Stimulated activated naive CD8-positive, alpha-beta T cell treated with anti-CD3 and anti-CD28 coated beads, Interleukin-15, amount 100 ng/mL, for 72 hours (primary cell): ENCODE results near the gene ZBTB3.
A peak's percentile ranks its signal among the peaks of the same experiment; 100 is the strongest.

ENCODE experiments used
- ATAC-seq: fragments of 150-1000 bp; cut with Tn5 transposase; 2 replicates; pipeline ENCODE4 v1.10.0; 2021; ENCODE audit warnings: mild to moderate bottlenecking, moderate library complexity
- DNase-seq, 2 donors: peaks; one replicate each; pipeline ENCODE4 v3.0.0; 2021 to 2022
- H3K27ac Mint-ChIP-seq, 2 donors: one replicate each; pipeline ENCODE4 v1.8.0; 2022; ENCODE audit warnings: mild to moderate bottlenecking in 2 of 2, mixed read lengths in 2 of 2, moderate library complexity in 2 of 2
- H3K27me3 Mint-ChIP-seq: one replicate; pipeline ENCODE4 v1.8.0; 2022; ENCODE audit warnings: mixed read lengths
- H3K4me1 Mint-ChIP-seq: one replicate; pipeline ENCODE4 v1.8.0; 2022; ENCODE audit warnings: mild to moderate bottlenecking, mixed read lengths
- H3K4me3 Mint-ChIP-seq, 2 donors: one replicate each; pipeline ENCODE4 v1.8.0; 2022; ENCODE audit warnings: mild to moderate bottlenecking in 2 of 2, mixed read lengths in 2 of 2, moderate library complexity in 1 of 2
- H3K9me3 Mint-ChIP-seq, 2 donors: one replicate each; pipeline ENCODE4 v1.8.0; 2022; ENCODE audit warnings: mixed read lengths in 2 of 2

Gene ZBTB3

GRCh38 chr11:62753736-62754603 lies at the start of gene ZBTB3:
TSS of gene ZBTB3 (minus strand) at chr11:62754160. CDS start at chr11:62753664, 496 bp downstream.
- peak; percentile 98 for ATAC-seq
- H3K4me1 Mint-ChIP-seq = peaks cover 31% of the 10 kb centered on the region

DNA sequence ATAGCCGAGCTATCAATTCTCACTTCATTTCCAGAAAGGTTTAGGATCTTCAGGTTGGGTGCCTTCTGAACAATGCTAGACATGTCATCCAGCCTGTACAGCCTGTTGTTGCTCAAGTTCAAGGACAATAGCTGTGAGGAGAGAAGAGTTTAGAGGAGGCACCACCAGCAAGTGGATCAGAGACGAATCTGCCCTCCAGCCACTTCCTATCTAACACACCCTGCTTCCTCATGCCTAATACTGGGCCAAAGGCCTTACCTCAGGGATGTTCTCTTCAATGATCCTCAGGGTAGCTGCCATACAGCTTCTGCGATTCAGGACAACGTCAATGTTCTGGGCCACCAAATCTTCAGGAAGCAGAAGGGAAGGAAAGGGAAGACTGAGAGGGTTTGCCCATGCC lies 47.1 kb upstream of the ZBTB3 start:
- Mint-ChIP-seq H3K9me3 (no peaks in the 10 kb centered on the region), H3K4me3 (no peak overlapping the region), H3K4me1 (peaks cover 59% of the 10 kb centered on the region), H3K27me3 (no peaks in the 10 kb centered on the region), H3K27ac (peak overlapping the region in 1 of 2 donors; percentile 19)
- DNase-seq (no peak), ATAC-seq (no peak)

More at GRCh38 chr11:62753736-62754603, at the start of gene ZBTB3:
- H3K9me3 Mint-ChIP-seq = no peaks in the 10 kb centered on the region
- H3K27me3 Mint-ChIP-seq = no peaks in the 10 kb centered on the region
- peak within 1 kb of the TSS; percentile 99 for H3K4me3 Mint-ChIP-seq
- DNase-seq = peak; percentile 94 to 98
- peak within 1 kb of the TSS; percentile 98 for H3K27ac Mint-ChIP-seq

DNA sequence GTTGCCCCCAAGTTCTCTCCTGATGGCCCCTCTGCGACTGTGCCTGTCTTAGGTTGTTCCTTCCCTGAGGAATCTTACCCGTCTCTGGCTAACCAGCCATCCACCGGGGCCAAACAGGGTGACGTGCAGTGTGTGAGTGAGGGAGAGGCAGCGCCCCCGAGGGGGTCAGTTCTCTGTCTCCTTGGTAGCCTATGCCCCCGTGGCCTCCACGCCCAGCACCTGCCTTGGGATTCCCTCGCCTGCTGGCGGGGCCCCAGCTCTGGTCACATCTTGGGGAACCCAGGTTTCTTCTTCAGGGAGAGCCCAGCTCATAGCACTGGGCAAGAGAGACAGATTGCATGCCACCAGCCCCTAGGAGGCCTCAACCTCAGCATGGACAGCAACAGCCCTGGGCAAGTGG lies 45.5 kb upstream of the ZBTB3 start:
- ATAC-seq = peak; percentile 44
- Mint-ChIP-seq H3K27ac (peak overlapping the region; percentile 76 to 93), H3K4me1 (peaks cover 54% of the 10 kb centered on the region), H3K4me3 (no peak overlapping the region), H3K27me3 (no peaks in the 10 kb centered on the region), H3K9me3 (no peaks in the 10 kb centered on the region)
- DNase-seq = no peak

DNA sequence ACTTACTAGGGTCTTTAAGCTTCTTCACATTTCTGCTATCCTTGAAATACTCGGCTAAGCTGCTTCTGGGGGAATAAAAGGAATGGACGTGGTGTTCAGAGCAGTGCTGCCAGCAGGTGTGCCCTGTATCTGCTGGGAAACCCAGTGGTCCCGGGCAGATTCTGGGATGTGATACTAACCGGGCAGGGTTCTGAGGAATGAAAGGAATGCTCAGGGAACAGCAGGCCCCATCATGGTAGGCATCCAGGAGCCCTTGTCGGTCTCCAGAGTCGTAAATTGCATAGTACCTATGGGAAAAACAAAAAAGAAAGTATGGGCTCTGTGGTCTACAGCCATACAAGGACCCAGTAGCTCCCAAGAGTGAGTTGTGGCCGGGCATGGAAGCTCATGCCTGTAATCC lies 42.3 kb upstream of the ZBTB3 start:
- ATAC-seq = no peak
- Mint-ChIP-seq H3K4me1 (peaks cover 36% of the 10 kb centered on the region), H3K9me3 (no peaks in the 10 kb centered on the region), H3K27ac (peak overlapping the region in 1 of 2 donors; percentile 87), H3K4me3 (no peak overlapping the region), H3K27me3 (no peaks in the 10 kb centered on the region)
- DNase-seq = no peak

GRCh38 chr11:62794201-62794775 lies 40.3 kb upstream of the ZBTB3 start:
- Mint-ChIP-seq H3K4me3 (no peak overlapping the region), H3K9me3 (no peaks in the 10 kb centered on the region), H3K27me3 (no peaks in the 10 kb centered on the region), H3K4me1 (peaks cover 47% of the 10 kb centered on the region), H3K27ac (no peak overlapping the region)
- no peak for ATAC-seq
- DNase-seq = no peak

DNA sequence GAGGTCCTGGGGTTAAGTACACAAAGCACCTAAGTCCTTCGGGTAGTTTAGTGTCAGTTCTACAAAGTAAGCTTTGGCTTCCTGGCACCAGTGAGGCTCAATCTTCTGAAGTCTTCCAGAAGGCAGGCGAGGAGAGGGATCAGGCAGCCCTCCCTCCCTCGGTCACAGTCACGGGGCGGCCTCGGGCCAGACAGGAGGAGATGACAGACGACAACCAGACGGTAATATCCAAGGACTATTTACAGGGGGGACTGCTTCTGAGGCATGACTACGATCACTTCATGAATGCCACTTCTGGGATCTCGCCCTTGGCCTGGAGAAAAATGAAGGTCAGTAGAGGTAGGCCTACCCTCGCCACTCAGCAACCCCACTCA lies 38.2 kb upstream of the ZBTB3 start:
- Mint-ChIP-seq H3K4me1 (peaks cover 61% of the 10 kb centered on the region), H3K27ac (peak overlapping the region; percentile 87 to 98), H3K9me3 (no peaks in the 10 kb centered on the region), H3K4me3 (peak overlapping the region; percentile 86 to 93), H3K27me3 (no peaks in the 10 kb centered on the region)
- ATAC-seq = no peak
- no peak for DNase-seq

DNA sequence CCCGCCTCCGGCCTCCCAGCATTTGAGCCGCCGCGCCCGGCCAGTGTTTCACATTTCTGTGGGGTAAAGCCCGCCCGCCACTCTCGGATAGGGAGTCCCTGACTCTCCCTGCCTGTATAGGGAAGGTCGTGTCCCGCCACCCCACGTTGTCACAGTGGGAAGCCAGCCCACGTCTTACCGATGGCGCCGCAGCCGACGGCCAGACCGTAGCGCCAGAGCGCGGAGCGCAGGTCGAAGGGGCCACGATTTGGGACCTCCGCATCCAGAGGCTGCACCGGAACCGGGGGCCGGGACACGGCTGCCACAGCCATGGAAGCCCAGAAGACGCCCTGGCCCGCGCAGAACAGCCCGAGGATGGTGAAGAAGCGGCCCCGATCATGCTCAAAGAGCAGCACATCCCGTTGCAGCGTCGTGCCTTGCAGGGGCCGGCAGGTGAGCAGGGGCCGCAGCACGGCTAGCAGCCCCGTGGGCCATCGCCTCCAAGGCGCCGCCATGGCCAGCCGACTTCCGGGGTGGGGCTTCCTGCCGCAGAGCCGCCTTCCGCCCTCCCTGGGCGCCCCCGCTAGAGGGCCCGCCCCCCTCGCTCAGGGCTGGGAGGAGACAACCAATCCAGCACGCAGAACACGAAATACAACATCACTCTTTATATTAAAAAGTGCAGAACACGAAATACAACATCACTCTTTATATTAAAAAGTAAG lies 37.7 kb upstream of the ZBTB3 start, which contains the start of gene TMEM223:
TMEM223 (minus strand) TSS at position 506 of the 701 bp plus-strand sequence; CDS start at position 494, 12 bp downstream.
- peak; percentile 85 for ATAC-seq
- Mint-ChIP-seq H3K27me3 (no peaks in the 10 kb centered on the region), H3K27ac (peak within 1 kb of the TSS; percentile 88 to 98), H3K4me3 (peak within 1 kb of the TSS; percentile 86 to 93), H3K4me1 (peaks cover 63% of the 10 kb centered on the region), H3K9me3 (no peaks in the 10 kb centered on the region)
- peak; percentile 84 to 89 for DNase-seq

DNA sequence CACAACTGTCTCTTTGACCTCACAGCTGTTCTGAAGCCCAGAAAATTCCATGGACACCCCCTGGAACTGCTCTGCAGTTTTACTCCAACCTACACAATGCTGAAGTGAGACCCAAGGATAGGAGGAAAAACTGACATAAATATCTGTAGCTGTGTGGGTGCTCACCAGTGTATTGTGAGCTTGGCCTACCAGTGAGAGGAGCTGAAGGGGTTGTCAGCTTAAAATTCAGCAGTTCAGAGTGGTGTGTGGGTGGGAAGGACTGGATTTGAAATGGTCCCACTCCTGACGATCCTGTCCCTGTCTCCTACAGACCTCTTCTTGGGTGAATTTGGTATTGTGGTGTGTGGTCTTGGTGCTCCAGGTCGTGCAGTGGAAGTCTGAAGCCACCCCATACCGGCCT lies 35.6 kb upstream of the ZBTB3 start:
- Mint-ChIP-seq H3K4me3 (peak overlapping the region; percentile 92 to 97), H3K4me1 (peaks cover 67% of the 10 kb centered on the region), H3K9me3 (no peaks in the 10 kb centered on the region), H3K27ac (no peak overlapping the region), H3K27me3 (no peaks in the 10 kb centered on the region)
- ATAC-seq (no peak), DNase-seq (no peak)

- ATAC-seq (no peak), DNase-seq (no peak)
- Mint-ChIP-seq H3K27me3 (no peaks in the 10 kb centered on the region), H3K4me1 (peaks cover 61% of the 10 kb centered on the region), H3K9me3 (no peaks in the 10 kb centered on the region), H3K4me3 (peak overlapping the region; percentile 92 to 97), H3K27ac (peak overlapping the region; percentile 5 to 77)
Observed at GRCh38 chr11:62788991-62789390, 35.0 kb upstream of the ZBTB3 start.

DNA sequence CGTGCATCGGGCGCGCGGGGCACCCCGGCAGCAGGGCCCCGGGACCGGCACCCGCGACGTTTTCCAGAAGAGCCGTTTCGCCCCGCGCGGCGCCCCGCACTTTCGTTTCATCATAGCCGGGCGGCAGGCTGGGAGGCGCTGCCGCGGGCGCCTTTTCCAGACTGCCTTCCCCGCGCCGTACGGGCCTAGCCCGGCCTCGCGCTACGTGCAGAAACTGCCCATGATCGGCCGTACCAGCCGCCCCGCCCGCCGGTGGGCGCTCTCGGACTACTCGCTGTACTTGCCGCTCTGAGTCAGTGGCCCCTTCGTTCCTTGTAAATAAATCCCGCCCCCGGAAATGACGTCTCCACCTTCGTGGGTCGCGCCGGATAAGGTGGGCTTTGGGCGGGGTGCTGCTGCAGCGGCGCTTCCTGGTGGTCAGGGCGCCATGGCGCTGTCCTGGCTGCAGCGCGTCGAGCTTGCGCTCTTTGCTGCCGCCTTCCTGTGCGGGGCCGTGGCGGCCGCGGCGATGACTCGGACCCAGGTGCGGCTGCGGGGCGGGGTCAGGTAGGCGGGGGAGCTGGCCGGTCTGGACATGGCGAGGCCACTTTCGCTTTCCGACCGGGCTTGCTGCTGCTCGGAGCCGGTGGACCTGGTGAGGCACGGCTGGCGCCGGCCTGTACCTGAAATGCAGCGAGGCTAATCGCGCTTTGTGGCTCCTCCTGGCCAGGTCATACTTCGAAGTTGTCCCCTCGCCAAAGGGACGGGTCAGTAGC lies 33.2 kb upstream of the ZBTB3 start, which contains the start of gene TMEM179B:
TMEM179B (plus strand) TSS at position 398 of the 755 bp plus-strand sequence; CDS start at position 428, 30 bp downstream.
- Mint-ChIP-seq H3K9me3 (no peaks in the 10 kb centered on the region), H3K4me1 (peaks cover 56% of the 10 kb centered on the region), H3K4me3 (peak within 1 kb of the TSS; percentile 92 to 97), H3K27me3 (no peaks in the 10 kb centered on the region), H3K27ac (peak within 1 kb of the TSS; percentile 93 to 97)
- ATAC-seq = peak; percentile 80
- peak; percentile 97 to 98 for DNase-seq

DNA sequence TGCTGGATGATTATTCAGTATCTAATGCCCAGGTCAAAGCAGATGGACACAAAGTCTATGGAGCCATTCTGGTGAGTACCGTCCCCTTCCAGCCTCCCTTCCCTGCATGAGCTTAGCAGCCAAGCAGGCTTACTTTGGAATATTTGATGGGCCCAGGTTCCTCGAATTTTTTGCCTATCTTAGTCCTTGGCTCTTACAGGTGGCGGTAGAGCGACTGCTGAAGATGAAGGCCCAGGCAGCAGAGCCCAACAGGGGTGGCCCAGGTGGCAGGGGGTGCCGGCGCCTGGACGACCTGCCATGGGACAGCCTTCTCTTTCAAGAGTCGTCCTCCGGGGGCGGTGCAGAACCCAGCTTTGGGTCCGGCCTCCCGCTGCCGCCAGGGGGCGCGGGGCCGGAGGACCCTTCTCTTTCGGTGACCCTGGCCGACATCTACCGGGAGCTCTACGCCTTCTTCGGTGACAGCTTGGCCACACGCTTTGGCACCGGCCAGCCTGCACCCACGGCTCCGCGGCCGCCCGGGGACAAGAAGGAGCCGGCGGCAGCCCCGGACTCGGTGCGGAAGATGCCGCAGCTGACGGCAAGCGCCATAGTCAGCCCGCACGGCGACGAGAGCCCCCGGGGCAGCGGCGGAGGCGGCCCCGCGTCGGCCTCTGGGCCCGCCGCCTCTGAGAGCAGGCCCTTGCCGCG lies 32.5 kb upstream of the ZBTB3 start:
- ATAC-seq (peak; percentile 80), DNase-seq (peak; percentile 89 to 90)
- no peaks in the 10 kb centered on the region for H3K27me3 Mint-ChIP-seq
- H3K4me3 Mint-ChIP-seq = peak overlapping the region; percentile 90 to 93
- H3K9me3 Mint-ChIP-seq = no peaks in the 10 kb centered on the region
- peaks cover 53% of the 10 kb centered on the region for H3K4me1 Mint-ChIP-seq
- peak overlapping the region; percentile 86 to 95 for H3K27ac Mint-ChIP-seq

DNA sequence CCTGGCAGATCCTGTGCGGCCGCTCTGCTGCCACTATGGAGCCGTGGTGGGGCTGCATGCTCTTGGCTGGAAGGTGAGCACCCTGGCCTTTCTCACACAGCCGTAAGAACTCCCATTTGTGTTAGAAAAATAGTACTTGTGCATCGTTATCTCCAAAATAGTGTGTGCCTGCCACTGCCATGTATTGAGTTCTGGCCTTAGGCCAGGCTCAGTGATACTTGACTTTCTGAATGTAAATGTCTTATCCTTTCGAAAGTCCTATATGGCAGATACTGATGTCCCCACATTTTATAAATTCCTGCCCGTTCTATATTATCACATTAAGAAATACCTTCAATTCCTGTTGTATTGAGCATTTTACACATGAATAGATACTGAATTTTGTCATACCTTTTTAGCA lies 28.8 kb upstream of the ZBTB3 start:
- Mint-ChIP-seq H3K4me1 (peaks cover 22% of the 10 kb centered on the region), H3K27me3 (no peaks in the 10 kb centered on the region), H3K27ac (peak overlapping the region in 1 of 2 donors; percentile 59), H3K9me3 (no peaks in the 10 kb centered on the region), H3K4me3 (no peak overlapping the region)
- DNase-seq (no peak), ATAC-seq (no peak)

GRCh38 chr11:62778441-62778840 lies 24.5 kb upstream of the ZBTB3 start:
- H3K27me3 Mint-ChIP-seq = no peaks in the 10 kb centered on the region
- H3K4me1 Mint-ChIP-seq = peaks cover 24% of the 10 kb centered on the region
- no peak overlapping the region for H3K4me3 Mint-ChIP-seq
- DNase-seq (no peak), ATAC-seq (peak; percentile 23)
- no peaks in the 10 kb centered on the region for H3K9me3 Mint-ChIP-seq
- H3K27ac Mint-ChIP-seq = peak overlapping the region; percentile 80

- Mint-ChIP-seq H3K27ac (peak overlapping the region in 1 of 2 donors; percentile 74), H3K4me3 (peak overlapping the region in 1 of 2 donors; percentile 0), H3K4me1 (peaks cover 32% of the 10 kb centered on the region), H3K27me3 (no peaks in the 10 kb centered on the region), H3K9me3 (no peaks in the 10 kb centered on the region)
- DNase-seq (no peak), ATAC-seq (no peak)
Observed at GRCh38 chr11:62777389-62777788, 23.4 kb upstream of the ZBTB3 start.
